ENCODE results near the gene YES1.

- TF ChIP-seq CTCF (IDR thresholded peaks at IDR 0.05) (no peak), POLR2AphosphoS5 (IDR thresholded peaks at IDR 0.05) (no peak), POLR2A (IDR thresholded peaks at IDR 0.05) (no peak), EP300 (IDR thresholded peaks at IDR 0.05) (no peak)
These were observed 27.4 kb downstream of the YES1 start for GRCh38 chr18:784470-785172.
